OCI-LY1 (cell line): ENCODE results near the gene BSPRY.

ENCODE experiments used
- CTCF ChIP-seq: fragments of 200-600 bp; sonication (generic), shearing (Covaris generic); IDR thresholded peaks from 2 replicates; pipeline ENCODE4 v1.5.1; 2017; ENCODE audit warnings: mild to moderate bottlenecking, antibody characterized with exemption, low read length, moderate library complexity, mixed read lengths
- EZH2 ChIP-seq: fragments of 200-600 bp; sonication (generic), shearing (Covaris generic); IDR thresholded peaks from 2 replicates; pipeline ENCODE4 v1.8.0; 2017; ENCODE audit warnings: borderline replicate concordance, mixed run types, mild to moderate bottlenecking, antibody characterized with exemption, low read length, moderate library complexity, mixed read lengths

GRCh38 chr9:113328045-113328782 is 21.1 kb upstream of the BSPRY start:
- no peak for TF ChIP-seq CTCF
- no peak for TF ChIP-seq EZH2
